Fibroblast of the aortic adventitia (primary cell): ENCODE data around the gene TEX19. TPM values are rescaled to one million over a fixed set of nuclear protein-coding genes. Genes with fewer than 3 reads are reported as not detected.
"Not testable (repeated sequence)": the region's sequence is repeated elsewhere in the genome, so short reads cannot be mapped to it uniquely, and the experiment has no call there.

Source experiments
- DNase-seq: peaks from one replicate; pipeline ENCODE4 v3.0.0-alpha.2; 2010; ENCODE audit warnings: low read depth
- H3K4me3 ChIP-seq: 2 replicates; pipeline ENCODE4 v1.5.1; 2011; ENCODE audit warnings: low read depth, mild to moderate bottlenecking, control low read depth, low read length, moderate library complexity
- total RNA-seq: library from RNA; depleted of rRNA; stranded (reverse); fragments of >200 nt; gene quantifications from 2 replicates; pipeline ENCODE4 v1.2.3, GENCODE V29; 2012; ENCODE audit warnings: low replicate concordance
- TF ChIP-seq, protein P1 (sequence below): IDR thresholded peaks from 2 replicates; pipeline ENCODE4 v1.5.1; 2011; ENCODE audit warnings: mild to moderate bottlenecking, low read length, control low read depth, inconsistent platforms; ENCODE audit not compliant: insufficient read depth

TEX19 gene
- total RNA-seq, 1 donor: not detected

- DNase-seq: no peak
- no peak overlapping the region for H3K4me3 ChIP-seq
- TF ChIP-seq, protein P1, sequence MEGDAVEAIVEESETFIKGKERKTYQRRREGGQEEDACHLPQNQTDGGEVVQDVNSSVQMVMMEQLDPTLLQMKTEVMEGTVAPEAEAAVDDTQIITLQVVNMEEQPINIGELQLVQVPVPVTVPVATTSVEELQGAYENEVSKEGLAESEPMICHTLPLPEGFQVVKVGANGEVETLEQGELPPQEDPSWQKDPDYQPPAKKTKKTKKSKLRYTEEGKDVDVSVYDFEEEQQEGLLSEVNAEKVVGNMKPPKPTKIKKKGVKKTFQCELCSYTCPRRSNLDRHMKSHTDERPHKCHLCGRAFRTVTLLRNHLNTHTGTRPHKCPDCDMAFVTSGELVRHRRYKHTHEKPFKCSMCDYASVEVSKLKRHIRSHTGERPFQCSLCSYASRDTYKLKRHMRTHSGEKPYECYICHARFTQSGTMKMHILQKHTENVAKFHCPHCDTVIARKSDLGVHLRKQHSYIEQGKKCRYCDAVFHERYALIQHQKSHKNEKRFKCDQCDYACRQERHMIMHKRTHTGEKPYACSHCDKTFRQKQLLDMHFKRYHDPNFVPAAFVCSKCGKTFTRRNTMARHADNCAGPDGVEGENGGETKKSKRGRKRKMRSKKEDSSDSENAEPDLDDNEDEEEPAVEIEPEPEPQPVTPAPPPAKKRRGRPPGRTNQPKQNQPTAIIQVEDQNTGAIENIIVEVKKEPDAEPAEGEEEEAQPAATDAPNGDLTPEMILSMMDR: no peak
Measured at GRCh38 chr17:82376042-82376730, 17.1 kb downstream of the TEX19 start.

DNA sequence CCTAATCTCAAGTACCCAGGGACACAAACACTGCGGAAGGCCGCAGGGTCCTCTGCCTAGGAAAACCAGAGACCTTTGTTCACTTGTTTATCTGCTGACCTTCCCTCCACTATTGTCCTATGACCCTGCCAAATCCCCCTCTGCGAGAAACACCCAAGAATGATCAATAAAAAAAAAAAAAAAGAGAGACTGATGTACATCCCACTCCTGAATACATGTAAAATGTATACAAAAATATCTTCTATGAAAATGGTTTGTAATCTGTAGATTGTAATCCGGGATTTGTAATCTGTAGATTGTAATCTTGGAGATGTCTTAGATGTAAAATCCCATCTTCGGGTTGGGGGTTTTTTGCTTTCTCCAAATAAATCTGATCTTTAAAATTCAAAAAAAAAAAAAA, 18.2 kb downstream of the TEX19 start:
- not testable (repeated sequence) for H3K4me3 ChIP-seq, DNase-seq

GRCh38 chr17:82377924-82378740, 19.1 kb downstream of the TEX19 start:
- TF ChIP-seq, protein P1: no peak
- no peak for DNase-seq
- H3K4me3 ChIP-seq: no peak overlapping the region

GRCh38 chr17:82378741-82379021, 19.6 kb downstream of the TEX19 start:
- TF ChIP-seq, protein P1: no peak
- no peak for DNase-seq
- no peak overlapping the region for H3K4me3 ChIP-seq

- peak; percentile 64 for DNase-seq
- TF ChIP-seq, protein P1: no peak
- H3K4me3 ChIP-seq: peak overlapping the region; percentile 22
Measured at GRCh38 chr17:82380860-82381702, 22.0 kb downstream of the TEX19 start.

- not testable (repeated sequence) for DNase-seq, H3K4me3 ChIP-seq
Measured at GRCh38 chr17:82381703-82382009, 22.6 kb downstream of the TEX19 start.

GRCh38 chr17:82382220-82382932, 23.3 kb downstream of the TEX19 start:
- not testable (repeated sequence) for H3K4me3 ChIP-seq, DNase-seq

- H3K4me3 ChIP-seq: no peak overlapping the region
- TF ChIP-seq, protein P1: no peak
- no peak for DNase-seq
Measured at GRCh38 chr17:82382933-82383255, 23.8 kb downstream of the TEX19 start.
